H1 (cell line): Measurements from ENCODE around the gene ASTN2. TPM values are rescaled to one million over a fixed set of nuclear protein-coding genes. Genes with fewer than 3 reads are reported as not detected.

Experiments used
- CTCF ChIA-PET: fragments of 300-600 bp; sonication (Branson Sonifier 250); formaldehyde crosslinking; loops from one replicate; lab custom pipeline; 2021; ENCODE audit not compliant: partially characterized antibody; lab: Charles Lee
- POLR2A ChIA-PET: fragments of 300-600 bp; sonication (Branson Sonifier 250); formaldehyde crosslinking; loops from one replicate; lab custom pipeline; 2021; ENCODE audit warnings: inconsistent platforms; ENCODE audit not compliant: partially characterized antibody; lab: Charles Lee
- DNase-seq, 2 experiments: peaks; one replicate each; pipeline versions ENCODE4 v3.0.0 to v3.0.0-alpha.2; 2010 to 2022; ENCODE audit warnings: low spot score in 2 of 2, low read depth in 1 of 2, mixed read lengths in 1 of 2
- FAIRE-seq: peaks from 2 replicates; lab custom pipeline; 2011; peaks lifted over from hg19 to GRCh38; lab: Jason Lieb, UNC
- H2AFZ ChIP-seq: 2 replicates; pipeline ENCODE4 v1.8.1; 2012; ENCODE audit warnings: low read length, inconsistent platforms
- H2AK5ac ChIP-seq: 2 replicates; pipeline ENCODE4 v1.6.1; 2013; ENCODE audit warnings: low read depth, low read length
- H2BK120ac ChIP-seq: replicated peaks from 2 replicates; pipeline ENCODE3; 2013; ENCODE audit warnings: low read depth, low read length, inconsistent platforms
- H2BK12ac ChIP-seq: 2 replicates; pipeline ENCODE4 v1.6.1; 2013; ENCODE audit warnings: low read depth, low read length
- H2BK15ac ChIP-seq: 2 replicates; pipeline ENCODE4 v1.6.1; 2013; ENCODE audit warnings: low read length
- H2BK20ac ChIP-seq: 2 replicates; pipeline ENCODE4 v1.6.1; 2013; ENCODE audit warnings: low read length
- H2BK5ac ChIP-seq: 2 replicates; pipeline ENCODE4 v1.6.1; 2013; ENCODE audit warnings: low read depth, low read length
- H3K14ac ChIP-seq: 2 replicates; pipeline ENCODE4 v1.6.1; 2013; ENCODE audit warnings: inconsistent platforms; ENCODE audit not compliant: insufficient read length
- H3K18ac ChIP-seq: 2 replicates; pipeline ENCODE4 v1.6.1; 2013; ENCODE audit warnings: low read length; ENCODE audit errors: extremely low read depth
- H3K23ac ChIP-seq: 2 replicates; pipeline ENCODE4 v1.6.1; 2013; ENCODE audit warnings: inconsistent platforms; ENCODE audit not compliant: insufficient read length
- H3K23me2 ChIP-seq: 2 replicates; pipeline ENCODE4 v1.6.1; 2013; ENCODE audit warnings: low read depth, low read length
- H3K27ac ChIP-seq: 2 replicates; pipeline ENCODE4 v1.6.1; 2011; ENCODE audit warnings: low read depth, low read length, inconsistent platforms
- H3K27me3 ChIP-seq, 4 experiments: replicated peaks in 1 of 4; 1 replicate in 1 of 4; 2 replicates in 3 of 4; pipeline versions ENCODE4 v1.6.1 to v1.8.1; 2011 to 2013; ENCODE audit warnings: low read length in 3 of 4, mild to moderate bottlenecking in 3 of 4, inconsistent platforms in 2 of 4, mixed read lengths in 2 of 4, moderate library complexity in 1 of 4; ENCODE audit not compliant: control insufficient read depth in 3 of 4, insufficient read depth in 3 of 4; ENCODE audit errors: extremely low read depth in 1 of 4
- H3K36me3 ChIP-seq, 4 experiments: 2 replicates each; pipeline versions ENCODE4 v1.6.1 to v1.8.1; 2011 to 2013; ENCODE audit warnings: mild to moderate bottlenecking in 4 of 4, low read length in 3 of 4, moderate library complexity in 2 of 4, control low read depth in 1 of 4, inconsistent platforms in 1 of 4; ENCODE audit not compliant: insufficient read depth in 4 of 4, control insufficient read depth in 2 of 4
- H3K4ac ChIP-seq: replicated peaks from 2 replicates; pipeline ENCODE3; 2013; ENCODE audit warnings: low read length, low read depth, mixed read lengths, inconsistent platforms; ENCODE audit not compliant: insufficient read length
- H3K4me1 ChIP-seq, 4 experiments: replicated peaks in 1 of 4; 1 replicate in 1 of 4; 2 replicates in 3 of 4; pipeline versions ENCODE4 v1.6.1 to v1.8.1; 2011 to 2013; ENCODE audit warnings: low read length in 3 of 4, inconsistent platforms in 2 of 4, mixed read lengths in 1 of 4; ENCODE audit not compliant: insufficient read depth in 4 of 4, control insufficient read depth in 3 of 4
- H3K4me2 ChIP-seq, 2 experiments: 2 replicates each; pipeline versions ENCODE4 v1.6.1 to v1.8.1; 2011 to 2013; ENCODE audit warnings: low read depth in 2 of 2, low read length in 2 of 2, control low read depth in 1 of 2, inconsistent platforms in 1 of 2, mild to moderate bottlenecking in 1 of 2; ENCODE audit not compliant: insufficient read depth in 1 of 2
- H3K4me3 ChIP-seq, 4 experiments: fragments of 200-600, 300-600 bp in 1 of 4; sonication (generic), shearing (Covaris generic), sonication (Bioruptor Twin) in 1 of 4; 2 replicates each; pipeline versions ENCODE4 v1.5.1 to v1.8.1; 2011 to 2016; ENCODE audit warnings: low read length in 4 of 4, low read depth in 3 of 4, control low read depth in 2 of 4, inconsistent platforms in 2 of 4, mild to moderate bottlenecking in 2 of 4, mixed read lengths in 1 of 4, moderate library complexity in 1 of 4; ENCODE audit not compliant: insufficient read depth in 2 of 4; ENCODE audit errors: extremely low read depth in 1 of 4
- H3K56ac ChIP-seq: replicated peaks from 2 replicates; pipeline ENCODE3; 2013; ENCODE audit warnings: low read depth, mild to moderate bottlenecking, mixed read lengths, low read length, inconsistent platforms; ENCODE audit not compliant: insufficient read length
- H3K79me1 ChIP-seq: 2 replicates; pipeline ENCODE4 v1.6.1; 2013; ENCODE audit warnings: low read depth, low read length, control low read depth
- H3K79me2 ChIP-seq, 2 experiments: 2 replicates each; pipeline versions ENCODE4 v1.6.1 to v1.8.1; 2012 to 2013; ENCODE audit warnings: low read length in 2 of 2, mild to moderate bottlenecking in 2 of 2, inconsistent platforms in 1 of 2; ENCODE audit not compliant: insufficient read depth in 2 of 2, control insufficient read depth in 1 of 2
- H3K9ac ChIP-seq, 4 experiments: replicated peaks in 1 of 4; 1 replicate in 1 of 4; 2 replicates in 3 of 4; pipeline versions ENCODE4 v1.6.1 to v1.8.1; 2011 to 2013; ENCODE audit warnings: low read depth in 3 of 4, low read length in 3 of 4, control low read depth in 2 of 4, mild to moderate bottlenecking in 2 of 4, moderate library complexity in 2 of 4, inconsistent platforms in 1 of 4; ENCODE audit errors: extremely low read depth in 1 of 4
- H3K9me3 ChIP-seq, 2 experiments: 2 replicates each; pipeline versions ENCODE4 v1.6.1 to v1.8.1; 2012 to 2013; ENCODE audit warnings: mild to moderate bottlenecking in 2 of 2, moderate library complexity in 2 of 2, control low read depth in 1 of 2, inconsistent platforms in 1 of 2, low read depth in 1 of 2, low read length in 1 of 2, mixed read lengths in 1 of 2; ENCODE audit not compliant: insufficient read depth in 2 of 2
- H4K20me1 ChIP-seq, 2 experiments: replicated peaks in 1 of 2; 2 replicates each; pipeline versions ENCODE3 to v1.8.1; 2011 to 2013; ENCODE audit warnings: inconsistent platforms in 2 of 2, low read length in 2 of 2, mild to moderate bottlenecking in 1 of 2; ENCODE audit not compliant: insufficient read depth in 2 of 2, control insufficient read depth in 1 of 2
- H4K5ac ChIP-seq: 2 replicates; pipeline ENCODE4 v1.6.1; 2013; ENCODE audit warnings: low read length, low read depth, mixed read lengths, inconsistent platforms; ENCODE audit not compliant: insufficient read length
- H4K8ac ChIP-seq: 2 replicates; pipeline ENCODE4 v1.8.0; 2013; ENCODE audit warnings: mild to moderate bottlenecking, moderate library complexity, low read length, inconsistent platforms; ENCODE audit not compliant: insufficient read depth; ENCODE audit errors: extremely low read depth
- H4K91ac ChIP-seq: replicated peaks from 2 replicates; pipeline ENCODE3; 2013; ENCODE audit warnings: low read length, mixed read lengths, inconsistent platforms; ENCODE audit not compliant: insufficient read length
- SAP30 ChIP-seq: fragments of 300-600 bp; sonication (generic); IDR thresholded peaks from 2 replicates; pipeline ENCODE4 v1.7.1; 2012; ENCODE audit warnings: low read length, moderate library complexity, mild to moderate bottlenecking, inconsistent platforms; ENCODE audit not compliant: insufficient read depth, insufficient replicate concordance
- TAF1 ChIP-seq: IDR thresholded peaks from 2 replicates; pipeline ENCODE4 v1.6.1; 2011; ENCODE audit warnings: mild to moderate bottlenecking, low read depth, low read length
- WGBS, 2 experiments: shearing (Covaris generic) in 1 of 2; methylation state at CpG; one replicate each; pipeline versions ENCODE4 v1.1.6 to v1.1.7; 2013 to 2015; ENCODE audit warnings: low lambda C conversion rate in 2 of 2, mixed read lengths in 2 of 2, inconsistent platforms in 1 of 2, low coverage in 1 of 2, missing lambda C conversion rate in 1 of 2; ENCODE audit not compliant: insufficient replicate concordance in 2 of 2, insufficient coverage in 1 of 2, insufficient read length in 1 of 2; ENCODE audit errors: extremely low coverage in 1 of 2, missing lambda C conversion rate in 1 of 2; 5-methylcytosine and 5-hydroxymethylcytosine counted together
- polyA plus RNA-seq, 7 experiments: library from polyadenylated mRNA; depleted of rRNA in 3 of 7; stranded (reverse) in 5 of 7; unstranded in 2 of 7; fragments of >200 nt in 5 of 7; fragments of 200-250 nt in 2 of 7; gene quantifications; 1 replicate in 5 of 7; 2 replicates in 1 of 7; 4 replicates in 1 of 7; pipeline versions ENCODE4 v1.2.1 to v1.2.3, GENCODE V29; 2011 to 2013; ENCODE audit warnings: missing spikeins in 2 of 7, mixed read lengths in 2 of 7
- total RNA-seq: library from RNA; stranded (reverse); fragmentation: NEBNext Ultra II Directional; extraction: Animal tissue kit (Norgen Biotek cat#: 25700); gene quantifications from 2 replicates; pipeline ENCODE4 v1.2.1, GENCODE V29; 2021

ASTN2 gene
- total and polyA plus RNA-seq, 2 of the 8 experiments (the other 6 are each of a cell fraction or from before 2014, with no cell fraction given), result 8.2 to 13.7 TPM

- no peak overlapping the region for H3K9ac ChIP-seq
- no peak overlapping the region for H3K4ac ChIP-seq
- H2AK5ac ChIP-seq, result no peak overlapping the region; the same call in 1 of the 2 replicates
- no peak overlapping the region for H3K4me2 ChIP-seq
- H3K9me3 ChIP-seq, result no peaks in the 10 kb centered on the region
- H3K4me1 ChIP-seq, result peaks cover 0 to 11% (median 4%) of the 10 kb centered on the region in 4 experiments; a peak in 3 of 7 replicates
- TF ChIP-seq TAF1 (no peak), SAP30 (no peak)
- H2BK15ac ChIP-seq, result no peak overlapping the region
- no peaks in the 10 kb centered on the region for H3K36me3 ChIP-seq
- CTCF ChIA-PET, result interaction anchor here (0.6 to 2.3 kb wide), 4 partner anchors 10 to 204 kb away, joined by 3 to 13 read pairs (median 4); no protein-coding TSS in a partner anchor
- H3K23ac ChIP-seq, result no peak overlapping the region
- peak overlapping the region; percentile 60; the same call in 1 of the 2 replicates for H2BK12ac ChIP-seq
- no peak overlapping the region for H2BK120ac ChIP-seq
- no peak for DNase-seq
- H4K5ac ChIP-seq, result no peak overlapping the region
- no peak overlapping the region for H2BK5ac ChIP-seq
- H3K4me3 ChIP-seq, result no peak overlapping the region
- no peak overlapping the region for H2AFZ ChIP-seq
- no peaks in the 10 kb centered on the region for H4K20me1 ChIP-seq
- H3K27me3 ChIP-seq, result no peaks in the 10 kb centered on the region
- H4K91ac ChIP-seq, result peak overlapping the region; percentile 15
- no peaks in the 10 kb centered on the region for H3K79me2 ChIP-seq
- POLR2A ChIA-PET, result interaction anchor here (0.7 kb wide), 1 partner anchor 1433 kb away, joined by 3 read pairs; no protein-coding TSS in a partner anchor
- peak overlapping the region; percentile 62; the same call in 1 of the 2 replicates for H2BK20ac ChIP-seq
- H3K14ac ChIP-seq, result no peak overlapping the region
- H3K79me1 ChIP-seq, result no peaks in the 10 kb centered on the region
- 88% methylated on average over 4 of the region's 4 CpGs; no CpG with 5 or more reads in 1 of the 2 experiments for WGBS, 2 experiments
- no peak for FAIRE-seq
- no peak overlapping the region for H3K56ac ChIP-seq
- no peak overlapping the region for H3K27ac ChIP-seq
- no peak overlapping the region for H4K8ac ChIP-seq
- no peaks in the 10 kb centered on the region for H3K23me2 ChIP-seq
- 0 out of 2 replicates have a peak overlapping the region, but pooled peaks have one; percentile 36 for H3K18ac ChIP-seq
Measured at GRCh38 chr9:116477584-116478141, 937.2 kb downstream of the ASTN2 start.
